IMR-90 (cell line): ENCODE measurements around the gene ZNF302. TPM values are rescaled to one million over a fixed set of nuclear protein-coding genes. Genes with fewer than 3 reads are reported as not detected.

Source experiments
- ATAC-seq: fragments of 200-7000 bp; cut with Tn5 transposase; 2 replicates; pipeline ENCODE4 v1.9.1; 2020; ENCODE audit warnings: low read depth, mild to moderate bottlenecking, moderate library complexity
- BruUV-seq: library from RNA; stranded (reverse); fragments of 400-500 nt; replicated peaks from 2 replicates; lab custom pipeline; 2021; lab: Mats Ljungman, UMichigan
- CTCF ChIA-PET: fragments of 300-600 bp; formaldehyde crosslinking; extraction: SDS; loops from one replicate; lab custom pipeline; 2021; ENCODE audit warnings: antibody characterized with exemption; lab: Yijun Ruan, JAX
- POLR2A ChIA-PET: fragments of 300-600 bp; sonication (Branson Sonifier 250); formaldehyde crosslinking; loops from one replicate; lab custom pipeline; 2022; ENCODE audit warnings: antibody characterized with exemption; ENCODE audit not compliant: unreplicated experiment; lab: Charles Lee
- DNase-seq: peaks from one replicate; pipeline ENCODE4 v3.0.0; 2013
- H2AFZ ChIP-seq: replicated peaks from 2 replicates; pipeline ENCODE3; 2013; ENCODE audit warnings: low read length, mild to moderate bottlenecking; ENCODE audit not compliant: poor library complexity
- H2AK5ac ChIP-seq: 2 replicates; pipeline ENCODE4 v1.6.1; 2013; ENCODE audit warnings: low read depth, low read length, inconsistent platforms
- H2AK9ac ChIP-seq: replicated peaks from 2 replicates; pipeline ENCODE3; 2013; ENCODE audit warnings: mild to moderate bottlenecking, low read depth, low read length, moderate library complexity; ENCODE audit not compliant: poor library complexity
- H2BK120ac ChIP-seq: 2 replicates; pipeline ENCODE4 v1.6.1; 2013; ENCODE audit warnings: low read depth, low read length, inconsistent platforms
- H2BK15ac ChIP-seq: 3 replicates; pipeline ENCODE4 v1.6.1; 2013; ENCODE audit warnings: low read depth, low read length, inconsistent platforms
- H2BK20ac ChIP-seq: 2 replicates; pipeline ENCODE4 v1.6.1; 2013; ENCODE audit warnings: low read depth, mild to moderate bottlenecking, inconsistent platforms, low read length, moderate library complexity
- H2BK5ac ChIP-seq: 2 replicates; pipeline ENCODE4 v1.6.1; 2013; ENCODE audit warnings: mild to moderate bottlenecking, low read depth, low read length, inconsistent platforms; ENCODE audit not compliant: poor library complexity, severe bottlenecking
- H3K14ac ChIP-seq: replicated peaks from 2 replicates; pipeline ENCODE4 v1.6.1; 2013; ENCODE audit warnings: low read depth, low read length, inconsistent platforms
- H3K18ac ChIP-seq: 2 replicates; pipeline ENCODE4 v1.6.1; 2013; ENCODE audit warnings: low read depth, low read length, control low read depth
- H3K23ac ChIP-seq: 2 replicates; pipeline ENCODE4 v1.6.1; 2013; ENCODE audit warnings: low read depth, low read length, inconsistent platforms
- H3K27ac ChIP-seq: 2 replicates; pipeline ENCODE4 v1.5.1; 2013; ENCODE audit warnings: mild to moderate bottlenecking, control low read depth, low read length; ENCODE audit not compliant: insufficient read depth
- H3K27me3 ChIP-seq: 2 replicates; pipeline ENCODE4 v1.6.1; 2013; ENCODE audit warnings: low read length; ENCODE audit not compliant: control insufficient read depth, insufficient read depth
- H3K36me3 ChIP-seq: 2 replicates; pipeline ENCODE4 v1.6.1; 2013; ENCODE audit warnings: low read length, mixed read lengths; ENCODE audit not compliant: control insufficient read depth, insufficient read depth
- H3K4ac ChIP-seq: 2 replicates; pipeline ENCODE4 v1.6.1; 2013; ENCODE audit warnings: low read depth, low read length, inconsistent platforms
- H3K4me1 ChIP-seq: 2 replicates; pipeline ENCODE4 v1.6.1; 2013; ENCODE audit warnings: low read length, mixed read lengths; ENCODE audit not compliant: control insufficient read depth, insufficient read depth
- H3K4me2 ChIP-seq: 2 replicates; pipeline ENCODE4 v1.6.1; 2013; ENCODE audit warnings: low read depth, mild to moderate bottlenecking, control low read depth, low read length, moderate library complexity
- H3K4me3 ChIP-seq: 2 replicates; pipeline ENCODE4 v1.5.1; 2013; ENCODE audit warnings: low read depth, mild to moderate bottlenecking, control low read depth, low read length, moderate library complexity; ENCODE audit not compliant: insufficient read depth
- H3K56ac ChIP-seq: 2 replicates; pipeline ENCODE4 v1.6.1; 2013; ENCODE audit warnings: low read length, inconsistent platforms; ENCODE audit not compliant: insufficient read depth; ENCODE audit errors: extremely low read depth
- H3K79me1 ChIP-seq, 2 experiments: 2 replicates each; pipeline ENCODE4 v1.6.1; 2013; ENCODE audit warnings: low read length in 2 of 2, inconsistent platforms in 1 of 2, low read depth in 1 of 2
- H3K9ac ChIP-seq: 2 replicates; pipeline ENCODE4 v1.6.1; 2013; ENCODE audit warnings: low read depth, low read length, control low read depth
- H3K9me1 ChIP-seq: 2 replicates; pipeline ENCODE4 v1.6.1; 2013; ENCODE audit warnings: low read length, inconsistent platforms; ENCODE audit not compliant: insufficient read depth
- H3K9me3 ChIP-seq: 2 replicates; pipeline ENCODE4 v1.6.1; 2013; ENCODE audit warnings: low read length; ENCODE audit not compliant: control insufficient read depth, insufficient read depth
- H4K20me1 ChIP-seq: 2 replicates; pipeline ENCODE4 v1.6.1; 2013; ENCODE audit warnings: low read length, inconsistent platforms; ENCODE audit not compliant: insufficient read depth
- H4K5ac ChIP-seq: 2 replicates; pipeline ENCODE4 v1.6.1; 2013; ENCODE audit warnings: mild to moderate bottlenecking, low read depth, low read length, control low read depth
- H4K8ac ChIP-seq, 2 experiments: 2 replicates each; pipeline ENCODE4 v1.6.1; 2013; ENCODE audit warnings: low read depth in 2 of 2, low read length in 2 of 2, control low read depth in 1 of 2, inconsistent platforms in 1 of 2
- H4K91ac ChIP-seq: 2 replicates; pipeline ENCODE4 v1.6.1; 2013; ENCODE audit warnings: low read depth, low read length, inconsistent platforms; ENCODE audit not compliant: insufficient read depth
- BHLHE40 ChIP-seq: fragments of 150-350 bp; IDR thresholded peaks from 2 replicates; pipeline ENCODE4 v1.6.1; 2016; ENCODE audit warnings: mild to moderate bottlenecking, low read depth, low read length
- CHD1 ChIP-seq: IDR thresholded peaks from 2 replicates; pipeline ENCODE4 v1.6.1; 2012; ENCODE audit warnings: low read depth, low read length, improper control_type of control experiment
- FOS ChIP-seq: fragments of 150-350 bp; IDR thresholded peaks from 2 replicates; pipeline ENCODE4 v1.6.1; 2016; ENCODE audit warnings: low read depth, low read length
- MAFK ChIP-seq: IDR thresholded peaks from 2 replicates; pipeline ENCODE4 v1.6.1; 2012; ENCODE audit warnings: low read depth, low read length, improper control_type of control experiment
- MXI1 ChIP-seq: IDR thresholded peaks from 2 replicates; pipeline ENCODE4 v1.6.1; 2012; ENCODE audit warnings: low read depth, mild to moderate bottlenecking, low read length, moderate library complexity, borderline replicate concordance
- NFE2L2 ChIP-seq: fragments of 150-350 bp; IDR thresholded peaks from 2 replicates; pipeline ENCODE4 v1.6.1; 2016; ENCODE audit warnings: low read depth, mild to moderate bottlenecking, low read length
- POLR2A ChIP-seq: IDR thresholded peaks from 2 replicates; pipeline ENCODE4 v1.6.1; 2012; ENCODE audit warnings: mild to moderate bottlenecking, low read depth, low read length
- RAD21 ChIP-seq: IDR thresholded peaks from 2 replicates; pipeline ENCODE4 v1.6.1; 2012; ENCODE audit warnings: low read length, improper control_type of control experiment
- RCOR1 ChIP-seq: IDR thresholded peaks from 2 replicates; pipeline ENCODE4 v1.6.1; 2012; ENCODE audit warnings: mild to moderate bottlenecking, low read length, improper control_type of control experiment; ENCODE audit not compliant: insufficient replicate concordance
- WGBS, 2 experiments: methylation state at CpG; one replicate each; pipeline versions ENCODE4 v1.1.5 to v1.1.7; 2013; ENCODE audit warnings: missing lambda C conversion rate in 2 of 2; ENCODE audit not compliant: insufficient read length in 1 of 2; ENCODE audit errors: extremely low coverage in 2 of 2; 5-methylcytosine and 5-hydroxymethylcytosine counted together
- dilution Hi-C: fragments of 300-500 bp; cut with HindIII; formaldehyde crosslinking; loops from one replicate; pipeline ENCODE4 v1.14.3; 2018; ENCODE audit warnings: low sequenced_read_pairs; ENCODE audit not compliant: unreplicated experiment
- in situ Hi-C: fragments of 300-500 bp; cut with MboI; formaldehyde crosslinking; loops from 3 replicates; pipeline ENCODE4 v1.14.3; 2019; ENCODE audit warnings: low sequenced_read_pairs, inconsistent platforms, mixed read lengths
- intact Hi-C: fragments of 100-400 bp; cut with micrococcal nuclease; formaldehyde crosslinking; loops from 2 replicates; pipeline ENCODE4 v1.10.0; 2022
- polyA plus RNA-seq, 3 experiments: library from polyadenylated mRNA; depleted of rRNA; stranded (reverse); fragments of >200 nt; gene quantifications; 2 replicates each; pipeline ENCODE4 v1.2.3, GENCODE V29; 2012; ENCODE audit warnings: low replicate concordance in 1 of 3
- total RNA-seq: library from RNA; depleted of rRNA; stranded (reverse); fragments of >200 nt; gene quantifications from 2 replicates; pipeline ENCODE4 v1.2.3, GENCODE V29; 2012
- TF ChIP-seq, protein P1 (sequence below): fragments of 150-350 bp; IDR thresholded peaks from 2 replicates; pipeline ENCODE4 v1.6.1; 2017; ENCODE audit warnings: mild to moderate bottlenecking, antibody characterized with exemption, low read length, low read depth
- TF ChIP-seq, protein P2 (sequence below): fragments of 150-350 bp; IDR thresholded peaks from 2 replicates; pipeline ENCODE4 v1.6.1; 2016; ENCODE audit warnings: low read depth, mild to moderate bottlenecking, low read length, moderate library complexity, borderline replicate concordance
- TF ChIP-seq, protein P3 (sequence below): conservative IDR thresholded peaks from 2 replicates; pipeline ENCODE4 v1.5.1; 2012; ENCODE audit warnings: mild to moderate bottlenecking, low read depth, low read length, improper control_type of control experiment

The ZNF302 gene
- total and polyA plus RNA-seq, 2 of the 4 experiments (the other 2 are of a cell fraction) = 9.1 to 9.5 TPM

DNA sequence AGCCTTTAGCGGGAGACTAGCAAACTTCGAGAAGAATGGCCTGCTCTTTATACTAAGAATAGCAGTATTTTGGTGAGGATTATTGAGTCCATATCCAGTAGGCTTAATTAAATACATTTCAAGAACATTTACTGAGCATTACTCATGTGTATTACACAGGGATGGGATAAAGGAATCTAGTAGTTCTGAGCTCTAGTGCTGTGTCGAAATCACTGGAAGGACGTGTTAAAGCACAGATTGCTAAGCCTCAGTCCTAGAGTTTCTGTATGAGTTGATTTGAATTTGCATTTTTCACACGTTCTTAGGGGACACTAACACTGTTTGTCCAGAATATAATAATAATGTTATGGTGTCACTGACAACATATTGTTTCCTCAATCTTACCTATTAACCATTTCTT, 9.0 kb downstream of the ZNF302 start:
- in situ Hi-C loops = no loop called here
- dilution Hi-C loops = no loop called here

More for the DNA sequence above, 9.0 kb downstream of the ZNF302 start:
- no peak overlapping the region for H4K91ac ChIP-seq
- no peaks in the 10 kb centered on the region for H3K4me1 ChIP-seq
- H3K9ac ChIP-seq = no peak overlapping the region
- H2BK20ac ChIP-seq = no peak overlapping the region
- no peak overlapping the region for H2BK15ac ChIP-seq
- no peak overlapping the region for H2AFZ ChIP-seq
- H2BK120ac ChIP-seq = no peak overlapping the region
- no peak overlapping the region for H2AK5ac ChIP-seq
- no peaks in the 10 kb centered on the region for H3K9me1 ChIP-seq
- no peak overlapping the region for H3K4me3 ChIP-seq
- intact Hi-C loops = no loop called here
- H2AK9ac ChIP-seq = no peak overlapping the region
- no peak overlapping the region for H3K27ac ChIP-seq
- WGBS, 2 experiments = no CpG with 5 or more reads among the region's 5 CpGs
- no peaks in the 10 kb centered on the region for H4K20me1 ChIP-seq
- no peak overlapping the region for H2BK5ac ChIP-seq
- H3K9me3 ChIP-seq = peaks cover 18% of the 10 kb centered on the region
- H3K4ac ChIP-seq = no peak overlapping the region
- H3K27me3 ChIP-seq = no peaks in the 10 kb centered on the region
- ATAC-seq = no peak
- no TSS peak for BruUV-seq
- H3K36me3 ChIP-seq = peaks cover 9% of the 10 kb centered on the region
- H3K79me1 ChIP-seq = no peaks in the 10 kb centered on the region; a peak in 1 of 4 replicates
- H4K5ac ChIP-seq = no peak overlapping the region
- TF ChIP-seq POLR2A = no peak
- TF ChIP-seq, protein P1, sequence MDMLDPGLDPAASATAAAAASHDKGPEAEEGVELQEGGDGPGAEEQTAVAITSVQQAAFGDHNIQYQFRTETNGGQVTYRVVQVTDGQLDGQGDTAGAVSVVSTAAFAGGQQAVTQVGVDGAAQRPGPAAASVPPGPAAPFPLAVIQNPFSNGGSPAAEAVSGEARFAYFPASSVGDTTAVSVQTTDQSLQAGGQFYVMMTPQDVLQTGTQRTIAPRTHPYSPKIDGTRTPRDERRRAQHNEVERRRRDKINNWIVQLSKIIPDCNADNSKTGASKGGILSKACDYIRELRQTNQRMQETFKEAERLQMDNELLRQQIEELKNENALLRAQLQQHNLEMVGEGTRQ = no peak
- TF ChIP-seq NFE2L2 = no peak
- TF ChIP-seq RAD21 = no peak
- TF ChIP-seq RCOR1 = no peak
- TF ChIP-seq, protein P2, sequence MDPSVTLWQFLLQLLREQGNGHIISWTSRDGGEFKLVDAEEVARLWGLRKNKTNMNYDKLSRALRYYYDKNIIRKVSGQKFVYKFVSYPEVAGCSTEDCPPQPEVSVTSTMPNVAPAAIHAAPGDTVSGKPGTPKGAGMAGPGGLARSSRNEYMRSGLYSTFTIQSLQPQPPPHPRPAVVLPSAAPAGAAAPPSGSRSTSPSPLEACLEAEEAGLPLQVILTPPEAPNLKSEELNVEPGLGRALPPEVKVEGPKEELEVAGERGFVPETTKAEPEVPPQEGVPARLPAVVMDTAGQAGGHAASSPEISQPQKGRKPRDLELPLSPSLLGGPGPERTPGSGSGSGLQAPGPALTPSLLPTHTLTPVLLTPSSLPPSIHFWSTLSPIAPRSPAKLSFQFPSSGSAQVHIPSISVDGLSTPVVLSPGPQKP = no peak
- TF ChIP-seq BHLHE40 = no peak
- TF ChIP-seq FOS = no peak
- no peak for TF ChIP-seq MXI1
- TF ChIP-seq CHD1 = no peak
- TF ChIP-seq, protein P3, sequence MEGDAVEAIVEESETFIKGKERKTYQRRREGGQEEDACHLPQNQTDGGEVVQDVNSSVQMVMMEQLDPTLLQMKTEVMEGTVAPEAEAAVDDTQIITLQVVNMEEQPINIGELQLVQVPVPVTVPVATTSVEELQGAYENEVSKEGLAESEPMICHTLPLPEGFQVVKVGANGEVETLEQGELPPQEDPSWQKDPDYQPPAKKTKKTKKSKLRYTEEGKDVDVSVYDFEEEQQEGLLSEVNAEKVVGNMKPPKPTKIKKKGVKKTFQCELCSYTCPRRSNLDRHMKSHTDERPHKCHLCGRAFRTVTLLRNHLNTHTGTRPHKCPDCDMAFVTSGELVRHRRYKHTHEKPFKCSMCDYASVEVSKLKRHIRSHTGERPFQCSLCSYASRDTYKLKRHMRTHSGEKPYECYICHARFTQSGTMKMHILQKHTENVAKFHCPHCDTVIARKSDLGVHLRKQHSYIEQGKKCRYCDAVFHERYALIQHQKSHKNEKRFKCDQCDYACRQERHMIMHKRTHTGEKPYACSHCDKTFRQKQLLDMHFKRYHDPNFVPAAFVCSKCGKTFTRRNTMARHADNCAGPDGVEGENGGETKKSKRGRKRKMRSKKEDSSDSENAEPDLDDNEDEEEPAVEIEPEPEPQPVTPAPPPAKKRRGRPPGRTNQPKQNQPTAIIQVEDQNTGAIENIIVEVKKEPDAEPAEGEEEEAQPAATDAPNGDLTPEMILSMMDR = no peak
- TF ChIP-seq MAFK = no peak
- CTCF ChIA-PET = no interaction called here
- no peak overlapping the region for H3K56ac ChIP-seq
- DNase-seq = no peak
- H3K18ac ChIP-seq = no peak overlapping the region
- H3K4me2 ChIP-seq = no peak overlapping the region
- H3K23ac ChIP-seq = no peak overlapping the region
- H3K14ac ChIP-seq = no peak overlapping the region
- POLR2A ChIA-PET = no interaction called here
- no peak overlapping the region for H4K8ac ChIP-seq
